ENCODE data around the gene FAM222A. TPM values are rescaled to one million over a fixed set of nuclear protein-coding genes. Genes with fewer than 3 reads are reported as not detected.

Gene FAM222A
- total RNA-seq, 1 donor from 2014 or later, result 13.9 TPM

GRCh38 chr12:109707470-109707821 lies 6.2 kb upstream of the FAM222A start:
- no peak overlapping the region for H3K27ac Mint-ChIP-seq (ENCODE audit: unreplicated experiment)
- no peaks in the 10 kb centered on the region for H3K9me3 Mint-ChIP-seq

GRCh38 chr12:109708939-109709338 lies 4.7 kb upstream of the FAM222A start:
- Mint-ChIP-seq H3K4me1 (peaks cover 33% of the 10 kb centered on the region), H3K4me3 (no peak overlapping the region), H3K27ac (ENCODE audit: unreplicated experiment) (no peak overlapping the region), H3K36me3 (ENCODE audit: low read depth) (no peaks in the 10 kb centered on the region), H3K9me3 (no peaks in the 10 kb centered on the region), H3K27me3 (ENCODE audit: low read depth) (peaks cover 10% of the 10 kb centered on the region)
- no peak for DNase-seq (ENCODE audit: low read depth, low spot score)
- TF ChIP-seq, protein P1, sequence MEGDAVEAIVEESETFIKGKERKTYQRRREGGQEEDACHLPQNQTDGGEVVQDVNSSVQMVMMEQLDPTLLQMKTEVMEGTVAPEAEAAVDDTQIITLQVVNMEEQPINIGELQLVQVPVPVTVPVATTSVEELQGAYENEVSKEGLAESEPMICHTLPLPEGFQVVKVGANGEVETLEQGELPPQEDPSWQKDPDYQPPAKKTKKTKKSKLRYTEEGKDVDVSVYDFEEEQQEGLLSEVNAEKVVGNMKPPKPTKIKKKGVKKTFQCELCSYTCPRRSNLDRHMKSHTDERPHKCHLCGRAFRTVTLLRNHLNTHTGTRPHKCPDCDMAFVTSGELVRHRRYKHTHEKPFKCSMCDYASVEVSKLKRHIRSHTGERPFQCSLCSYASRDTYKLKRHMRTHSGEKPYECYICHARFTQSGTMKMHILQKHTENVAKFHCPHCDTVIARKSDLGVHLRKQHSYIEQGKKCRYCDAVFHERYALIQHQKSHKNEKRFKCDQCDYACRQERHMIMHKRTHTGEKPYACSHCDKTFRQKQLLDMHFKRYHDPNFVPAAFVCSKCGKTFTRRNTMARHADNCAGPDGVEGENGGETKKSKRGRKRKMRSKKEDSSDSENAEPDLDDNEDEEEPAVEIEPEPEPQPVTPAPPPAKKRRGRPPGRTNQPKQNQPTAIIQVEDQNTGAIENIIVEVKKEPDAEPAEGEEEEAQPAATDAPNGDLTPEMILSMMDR (conservative IDR thresholded peaks at IDR 0.05), result no peak

More at GRCh38 chr12:109707470-109707821, 6.2 kb upstream of the FAM222A start:
- peaks cover 33% of the 10 kb centered on the region for H3K4me1 Mint-ChIP-seq
- no peaks in the 10 kb centered on the region for H3K36me3 Mint-ChIP-seq (ENCODE audit: low read depth)
- DNase-seq (ENCODE audit: low read depth, low spot score), result no peak
- TF ChIP-seq, protein P1 (conservative IDR thresholded peaks at IDR 0.05), result no peak
- H3K4me3 Mint-ChIP-seq, result no peak overlapping the region
- peaks cover 10% of the 10 kb centered on the region for H3K27me3 Mint-ChIP-seq (ENCODE audit: low read depth)

GRCh38 chr12:109709401-109709991 lies 4.1 kb upstream of the FAM222A start:
- DNase-seq (ENCODE audit: low read depth, low spot score), result no peak
- Mint-ChIP-seq H3K9me3 (no peaks in the 10 kb centered on the region), H3K36me3 (ENCODE audit: low read depth) (no peaks in the 10 kb centered on the region), H3K4me1 (peaks cover 33% of the 10 kb centered on the region), H3K27me3 (ENCODE audit: low read depth) (peaks cover 10% of the 10 kb centered on the region), H3K4me3 (peak overlapping the region; percentile 3), H3K27ac (ENCODE audit: unreplicated experiment) (no peak overlapping the region)
- TF ChIP-seq, protein P1 (conservative IDR thresholded peaks at IDR 0.05), result no peak

- Mint-ChIP-seq H3K27me3 (ENCODE audit: low read depth) (peaks cover 10% of the 10 kb centered on the region), H3K4me1 (peaks cover 33% of the 10 kb centered on the region), H3K36me3 (ENCODE audit: low read depth) (no peaks in the 10 kb centered on the region), H3K27ac (ENCODE audit: unreplicated experiment) (no peak overlapping the region), H3K9me3 (no peaks in the 10 kb centered on the region), H3K4me3 (peak overlapping the region; percentile 82)
- TF ChIP-seq, protein P1 (conservative IDR thresholded peaks at IDR 0.05), result no peak
- no peak for DNase-seq (ENCODE audit: low read depth, low spot score)
Measured at GRCh38 chr12:109710205-109710746, 3.3 kb upstream of the FAM222A start.

GRCh38 chr12:109710747-109711595 lies 2.7 kb upstream of the FAM222A start:
- H3K36me3 Mint-ChIP-seq (ENCODE audit: low read depth), result no peaks in the 10 kb centered on the region
- H3K27me3 Mint-ChIP-seq (ENCODE audit: low read depth), result peaks cover 11% of the 10 kb centered on the region
- H3K9me3 Mint-ChIP-seq, result no peaks in the 10 kb centered on the region
- peak overlapping the region; percentile 82 for H3K4me3 Mint-ChIP-seq
- H3K4me1 Mint-ChIP-seq, result peaks cover 39% of the 10 kb centered on the region
- DNase-seq (ENCODE audit: low read depth, low spot score), result peak; percentile 34
- no peak overlapping the region for H3K27ac Mint-ChIP-seq (ENCODE audit: unreplicated experiment)
- TF ChIP-seq, protein P1 (conservative IDR thresholded peaks at IDR 0.05), result no peak

All from neural crest cell (in vitro differentiated cells).